HepG2 (cell line): ENCODE measurements around the gene MCF2L. TPM values are rescaled to one million over a fixed set of nuclear protein-coding genes. Genes with fewer than 3 reads are reported as not detected.

Experiments
- ATAC-seq: fragments of 200-7000 bp; cut with Tn5 transposase; 3 replicates; pipeline ENCODE4 v1.9.1; 2020; ENCODE audit warnings: mild to moderate bottlenecking, moderate library complexity
- BruUV-seq: library from RNA; stranded (reverse); fragments of 400-500 nt; replicated peaks from 2 replicates; lab custom pipeline; 2021; lab: Mats Ljungman, UMichigan
- CTCF ChIA-PET: fragments of 300-600 bp; formaldehyde crosslinking; extraction: SDS; loops from one replicate; lab custom pipeline; 2021; ENCODE audit warnings: low total read pairs, inconsistent platforms, low intra/inter-chr PET ratio; lab: Yijun Ruan, JAX
- POLR2A ChIA-PET: fragments of 350-600 bp; sonication (Branson Sonifier 250); formaldehyde crosslinking; loops from one replicate; lab custom pipeline; 2020; ENCODE audit warnings: antibody characterized with exemption, inconsistent platforms; lab: Yijun Ruan, JAX
- DNase-seq: peaks from one replicate; pipeline ENCODE4 v3.0.0-alpha.2; 2015; ENCODE audit warnings: low spot score
- FAIRE-seq: peaks from 3 replicates; lab custom pipeline; 2011; peaks lifted over from hg19 to GRCh38; lab: Jason Lieb, UNC
- H2AFZ ChIP-seq: one replicate; pipeline ENCODE4 v1.6.1; 2011; ENCODE audit warnings: low read length, inconsistent platforms
- H3K27ac ChIP-seq: fragments of 300-600 bp; 3 replicates; pipeline ENCODE4 v1.8.0; 2011; ENCODE audit warnings: mixed run types, mild to moderate bottlenecking, mixed read lengths, low read length, inconsistent platforms; ENCODE audit not compliant: insufficient read depth; ENCODE audit errors: extremely low read length
- H3K27me3 ChIP-seq, 2 experiments: fragments of 200-600 bp in 1 of 2; 2 replicates in 1 of 2; 3 replicates in 1 of 2; pipeline versions ENCODE4 v1.6.0 to v1.8.0; 2011; ENCODE audit warnings: low read length in 2 of 2, mild to moderate bottlenecking in 2 of 2, moderate library complexity in 2 of 2, inconsistent platforms in 1 of 2; ENCODE audit not compliant: insufficient read depth in 2 of 2, control insufficient read depth in 1 of 2
- H3K36me3 ChIP-seq, 2 experiments: fragments of 200-600 bp in 1 of 2; replicated peaks in 1 of 2; 2 replicates in 1 of 2; 3 replicates in 1 of 2; pipeline versions ENCODE4 v1.5.1 to v1.8.0; 2011; ENCODE audit warnings: low read length in 2 of 2, inconsistent platforms in 1 of 2; ENCODE audit not compliant: insufficient read depth in 2 of 2, control insufficient read depth in 1 of 2
- H3K4me1 ChIP-seq: 2 replicates; pipeline ENCODE4 v1.5.1; 2012; ENCODE audit warnings: low read length, inconsistent platforms; ENCODE audit not compliant: insufficient read depth
- H3K4me2 ChIP-seq: 2 replicates; pipeline ENCODE4 v1.6.0; 2011; ENCODE audit warnings: low read depth, low read length, inconsistent platforms
- H3K4me3 ChIP-seq, 3 experiments: fragments of 200-600 bp in 1 of 3; sonication (generic), shearing (Covaris generic) in 1 of 3; replicated peaks in 1 of 3; 2 replicates each; pipeline ENCODE4 v1.5.1; 2011 to 2016; ENCODE audit warnings: low read length in 3 of 3, inconsistent platforms in 2 of 3, low read depth in 2 of 3, mild to moderate bottlenecking in 2 of 3, control low read depth in 1 of 3, mixed read lengths in 1 of 3; ENCODE audit not compliant: insufficient read depth in 1 of 3
- H3K79me2 ChIP-seq: one replicate; pipeline ENCODE4 v1.6.1; 2011; ENCODE audit warnings: low read length, inconsistent platforms; ENCODE audit not compliant: insufficient read depth
- H3K9ac ChIP-seq: 2 replicates; pipeline ENCODE4 v1.6.0; 2011; ENCODE audit warnings: mild to moderate bottlenecking, low read depth, low read length, inconsistent platforms; ENCODE audit not compliant: insufficient read depth
- H3K9me3 ChIP-seq: 2 replicates; pipeline ENCODE4 v1.5.1; 2012; ENCODE audit warnings: mild to moderate bottlenecking, low read length
- H4K20me1 ChIP-seq: 2 replicates; pipeline ENCODE4 v1.6.0; 2011; ENCODE audit warnings: inconsistent platforms, mild to moderate bottlenecking, low read length, moderate library complexity; ENCODE audit not compliant: insufficient read depth
- ATF5 ChIP-seq: sonication (generic); formaldehyde crosslinking; IDR thresholded peaks from 2 replicates; pipeline ENCODE4 v1.4.0; 2020; ENCODE audit warnings: mild to moderate bottlenecking, low read depth, missing genetic modification reagents
- FLYWCH1 ChIP-seq: sonication (generic); formaldehyde crosslinking; IDR thresholded peaks from 2 replicates; pipeline ENCODE4 v1.8.1; 2023; ENCODE audit warnings: mild to moderate bottlenecking, missing genetic modification reagents
- FOXA3 ChIP-seq: IDR thresholded peaks from 2 replicates; pipeline ENCODE4 v1.6.1; 2016; ENCODE audit warnings: missing genetic modification reagents, missing compliant biosample characterization
- HOMEZ ChIP-seq: IDR thresholded peaks from 2 replicates; pipeline ENCODE4 v1.6.1; 2016; ENCODE audit warnings: low read depth
- NCOA1 ChIP-seq: sonication (generic); formaldehyde crosslinking; IDR thresholded peaks from 2 replicates; pipeline ENCODE4 v1.9.0; 2021; ENCODE audit warnings: missing genetic modification reagents
- PRDM15 ChIP-seq: sonication (generic); formaldehyde crosslinking; IDR thresholded peaks from 2 replicates; pipeline ENCODE4 v1.4.0; 2020; ENCODE audit warnings: missing genetic modification reagents
- RXRA ChIP-seq: sonication (generic); formaldehyde crosslinking; IDR thresholded peaks from 2 replicates; pipeline ENCODE4 v1.5.1; 2020; ENCODE audit warnings: missing genetic modification reagents
- ZBTB34 ChIP-seq: sonication (generic); formaldehyde crosslinking; IDR thresholded peaks from 2 replicates; pipeline ENCODE4 v1.8.0; 2022; ENCODE audit warnings: mild to moderate bottlenecking, missing genetic modification reagents
- ZBTB38 ChIP-seq: sonication (generic); formaldehyde crosslinking; IDR thresholded peaks from 2 replicates; pipeline ENCODE4 v1.5.1; 2020; ENCODE audit warnings: mild to moderate bottlenecking, missing genetic modification reagents
- ZNF503 ChIP-seq: sonication (generic); formaldehyde crosslinking; IDR thresholded peaks from 2 replicates; pipeline ENCODE4 v1.4.0; 2020; ENCODE audit warnings: missing genetic modification reagents
- ZNF766 ChIP-seq: sonication (generic); formaldehyde crosslinking; IDR thresholded peaks from 2 replicates; pipeline ENCODE4 v1.5.0; 2020; ENCODE audit warnings: missing genetic modification reagents, borderline replicate concordance
- WGBS: methylation state at CpG from one replicate; pipeline ENCODE4 v1.1.6; 2017; ENCODE audit warnings: low lambda C conversion rate; 5-methylcytosine and 5-hydroxymethylcytosine counted together
- in situ Hi-C: cut with HindIII; loops from 2 replicates; pipeline ENCODE4 v1.10.0; 2017; ENCODE audit warnings: low pct_unique_long_range_greater_than_20kb; ENCODE audit not compliant: extremely low pct_ligation_motif_present
- intact Hi-C: fragments of 100-400 bp; cut with micrococcal nuclease; formaldehyde crosslinking; loops from one replicate; pipeline ENCODE4 v1.10.0; 2022; ENCODE audit not compliant: unreplicated experiment
- polyA plus RNA-seq, 8 experiments: library from polyadenylated mRNA; depleted of rRNA in 3 of 8; stranded (reverse) in 7 of 8; unstranded in 1 of 8; fragments of >200 nt; fragmentation: Illumina TruSeq in 4 of 8; extraction: Trizol in 4 of 8; gene quantifications; 2 replicates each; pipeline versions ENCODE4 v1.2.1 to v1.2.3, GENCODE V29; 2011 to 2016; ENCODE audit warnings: low read depth in 4 of 8, missing spikeins in 1 of 8, mixed read lengths in 1 of 8; ENCODE audit not compliant: insufficient read depth in 1 of 8
- total RNA-seq, 5 experiments: library from RNA; depleted of rRNA; stranded (reverse); fragments of >200 nt; fragmentation: Illumina TruSeq; extraction: Trizol; gene quantifications; 2 replicates each; pipeline ENCODE4 v1.2.3, GENCODE V29; 2016; ENCODE audit warnings: low read depth in 1 of 5

MCF2L gene
- total and polyA plus RNA-seq, 2 of the 13 experiments (the other 11 are each of a cell fraction or from before 2014, with no cell fraction given): 19.4 to 28.4 TPM

- peaks cover 4% of the 10 kb centered on the region; the same call in 1 of the 2 replicates for H4K20me1 ChIP-seq
- intact Hi-C loops: no loop called here
- FAIRE-seq (no peak), DNase-seq (no peak), ATAC-seq (no peak)
- H3K9ac ChIP-seq: no peak overlapping the region
- BruUV-seq: no TSS peak
- H3K4me2 ChIP-seq: no peak overlapping the region
- peaks cover 1 to 11% of the 10 kb centered on the region in 2 experiments; a peak in 2 of 5 replicates for H3K36me3 ChIP-seq
- POLR2A ChIA-PET: interaction anchor here (1.2 kb wide), 1 partner anchor 27 kb away, joined by 3 read pairs; no protein-coding TSS in a partner anchor
- CTCF ChIA-PET: no interaction called here
- H3K79me2 ChIP-seq: peaks cover 28% of the 10 kb centered on the region
- in situ Hi-C loops: no loop called here
- 98% methylated on average over 17 of the region's 18 CpGs for WGBS
- H3K9me3 ChIP-seq: no peaks in the 10 kb centered on the region
- no peak overlapping the region for H3K27ac ChIP-seq
- H2AFZ ChIP-seq: no peak overlapping the region
- H3K27me3 ChIP-seq: no peaks in the 10 kb centered on the region; a peak in 1 of 5 replicates
- H3K4me1 ChIP-seq: peaks cover 43% of the 10 kb centered on the region
- no peak overlapping the region for H3K4me3 ChIP-seq
- no peak for TF ChIP-seq ATF5
- no peak for TF ChIP-seq ZNF766 (CRISPR knock-in tag)
- TF ChIP-seq RXRA (CRISPR knock-in tag): no peak
- TF ChIP-seq HOMEZ (CRISPR knock-in tag): no peak
- no peak for TF ChIP-seq NCOA1 (CRISPR knock-in tag)
- no peak for TF ChIP-seq FLYWCH1 (CRISPR knock-in tag)
- no peak for TF ChIP-seq PRDM15 (CRISPR knock-in tag)
- TF ChIP-seq FOXA3 (CRISPR knock-in tag): no peak
- TF ChIP-seq ZBTB34 (CRISPR knock-in tag): no peak
- no peak for TF ChIP-seq ZBTB38
- TF ChIP-seq ZNF503: no peak
Measured at GRCh38 chr13:113126265-113127150, 157.5 kb downstream of the MCF2L start.
